ENCODE measurements around the gene PCNT. TPM values are rescaled to one million over a fixed set of nuclear protein-coding genes. Genes with fewer than 3 reads are reported as not detected.
"Not testable (repeated sequence)": the region's sequence is repeated elsewhere in the genome, so short reads cannot be mapped to it uniquely, and the experiment has no call there.

Gene PCNT
- total RNA-seq, 1 donor from 2014 or later: 11.1 TPM

GRCh38 chr21:46459024-46459355, 135.0 kb downstream of the PCNT start:
- H3K27me3 ChIP-seq (ENCODE audit: control insufficient read depth, insufficient read depth, low read length): no peaks in the 10 kb centered on the region
- no peak for TF ChIP-seq CTCF (IDR thresholded peaks at IDR 0.05; ENCODE audit: insufficient read depth, low read length, severe bottlenecking)
- peaks cover 2% of the 10 kb centered on the region for H3K36me3 ChIP-seq (ENCODE audit: control insufficient read depth, insufficient read depth, low read length)
- DNase-seq (ENCODE audit: low read depth): no peak
- no peak for FAIRE-seq
- H3K4me3 ChIP-seq (ENCODE audit: low read depth, low read length): peak overlapping the region; percentile 90

- Histone ChIP-seq H3K27me3 (ENCODE audit: control insufficient read depth, insufficient read depth, low read length) (no peaks in the 10 kb centered on the region), H3K4me3 (ENCODE audit: low read depth, low read length) (peak overlapping the region; percentile 90), H3K36me3 (ENCODE audit: control insufficient read depth, insufficient read depth, low read length) (peaks cover 3% of the 10 kb centered on the region)
- DNase-seq (ENCODE audit: low read depth): peak; percentile 22
- no peak for FAIRE-seq
- TF ChIP-seq CTCF (IDR thresholded peaks at IDR 0.05; ENCODE audit: insufficient read depth, low read length, severe bottlenecking): no peak
These were observed 135.6 kb downstream of the PCNT start for GRCh38 chr21:46459356-46460112.

- FAIRE-seq (no peak), DNase-seq (ENCODE audit: low read depth) (no peak)
- H3K36me3 ChIP-seq (ENCODE audit: control insufficient read depth, insufficient read depth, low read length): peaks cover 3% of the 10 kb centered on the region
- H3K27me3 ChIP-seq (ENCODE audit: control insufficient read depth, insufficient read depth, low read length): no peaks in the 10 kb centered on the region
- no peak for TF ChIP-seq CTCF (IDR thresholded peaks at IDR 0.05; ENCODE audit: insufficient read depth, low read length, severe bottlenecking)
- H3K4me3 ChIP-seq (ENCODE audit: low read depth, low read length): no peak overlapping the region
These were observed 138.0 kb downstream of the PCNT start for GRCh38 chr21:46461909-46462308.

- DNase-seq (ENCODE audit: low read depth); FAIRE-seq; H3K36me3 ChIP-seq (ENCODE audit: control insufficient read depth, insufficient read depth, low read length): not testable (repeated sequence)
These were observed 141.2 kb downstream of the PCNT start for GRCh38 chr21:46465153-46465552.

GRCh38 chr21:46465651-46466050, 141.7 kb downstream of the PCNT start:
- TF ChIP-seq CTCF (IDR thresholded peaks at IDR 0.05; ENCODE audit: insufficient read depth, low read length, severe bottlenecking): no peak
- H3K36me3 ChIP-seq (ENCODE audit: control insufficient read depth, insufficient read depth, low read length): peaks cover 7% of the 10 kb centered on the region
- DNase-seq (ENCODE audit: low read depth) (no peak), FAIRE-seq (no peak)
- H3K4me3 ChIP-seq (ENCODE audit: low read depth, low read length): no peak overlapping the region
- no peaks in the 10 kb centered on the region for H3K27me3 ChIP-seq (ENCODE audit: control insufficient read depth, insufficient read depth, low read length)

More at GRCh38 chr21:46465153-46465552, 141.2 kb downstream of the PCNT start:
- not testable (repeated sequence) for H3K27me3 ChIP-seq (ENCODE audit: control insufficient read depth, insufficient read depth, low read length); H3K4me3 ChIP-seq (ENCODE audit: low read depth, low read length)

- Histone ChIP-seq H3K27me3 (ENCODE audit: control insufficient read depth, insufficient read depth, low read length) (no peaks in the 10 kb centered on the region), H3K36me3 (ENCODE audit: control insufficient read depth, insufficient read depth, low read length) (peaks cover 5% of the 10 kb centered on the region), H3K4me3 (ENCODE audit: low read depth, low read length) (no peak overlapping the region)
- no peak for FAIRE-seq
- DNase-seq (ENCODE audit: low read depth): no peak
- no peak for TF ChIP-seq CTCF (IDR thresholded peaks at IDR 0.05; ENCODE audit: insufficient read depth, low read length, severe bottlenecking)
These were observed 144.3 kb downstream of the PCNT start for GRCh38 chr21:46468108-46468774.
